GM20000 (cell line): Measurements from ENCODE around the gene ETV2.

ENCODE experiments used
- DNase-seq: peaks from one replicate; pipeline ENCODE4 v3.0.0; 2012; ENCODE audit warnings: low spot score
- TF ChIP-seq, protein P1 (sequence below): IDR thresholded peaks from 2 replicates; pipeline ENCODE4 v1.5.1; 2012; ENCODE audit warnings: mild to moderate bottlenecking, control low read depth; ENCODE audit errors: extremely low read depth, missing control alignments

ETV2 gene

DNA sequence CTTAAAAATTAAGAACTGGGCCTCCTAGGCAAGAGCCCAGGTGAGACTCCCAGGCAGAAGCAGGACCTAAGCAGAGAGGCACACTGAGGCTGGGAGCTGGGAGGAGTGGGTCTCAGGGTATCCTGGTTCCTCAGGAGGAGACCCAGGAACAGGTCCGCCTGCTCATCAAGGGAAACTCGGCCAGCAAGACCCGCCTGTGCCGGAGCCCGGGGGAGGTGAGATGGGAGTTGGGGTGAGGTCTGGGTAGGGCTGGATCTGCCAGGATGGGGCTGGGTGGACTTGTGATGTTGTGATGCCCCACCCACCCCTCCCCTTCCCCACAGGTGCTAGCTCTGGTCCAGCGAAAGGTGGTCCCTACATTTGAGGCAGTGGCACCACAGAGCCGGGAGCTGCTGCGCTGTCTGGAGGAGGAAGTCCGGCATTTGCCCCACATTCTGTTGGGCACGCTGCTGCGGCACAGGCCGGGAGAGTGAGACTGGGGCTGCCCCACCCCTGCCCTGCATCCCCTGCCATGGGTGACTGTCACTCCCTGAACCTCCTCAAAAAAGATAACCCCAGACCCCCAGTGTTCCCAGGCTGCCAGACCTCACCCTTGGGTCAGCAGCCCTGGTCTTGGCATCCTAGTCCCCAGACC lies 22.1 kb upstream of the ETV2 start:
- TF ChIP-seq, protein P1, sequence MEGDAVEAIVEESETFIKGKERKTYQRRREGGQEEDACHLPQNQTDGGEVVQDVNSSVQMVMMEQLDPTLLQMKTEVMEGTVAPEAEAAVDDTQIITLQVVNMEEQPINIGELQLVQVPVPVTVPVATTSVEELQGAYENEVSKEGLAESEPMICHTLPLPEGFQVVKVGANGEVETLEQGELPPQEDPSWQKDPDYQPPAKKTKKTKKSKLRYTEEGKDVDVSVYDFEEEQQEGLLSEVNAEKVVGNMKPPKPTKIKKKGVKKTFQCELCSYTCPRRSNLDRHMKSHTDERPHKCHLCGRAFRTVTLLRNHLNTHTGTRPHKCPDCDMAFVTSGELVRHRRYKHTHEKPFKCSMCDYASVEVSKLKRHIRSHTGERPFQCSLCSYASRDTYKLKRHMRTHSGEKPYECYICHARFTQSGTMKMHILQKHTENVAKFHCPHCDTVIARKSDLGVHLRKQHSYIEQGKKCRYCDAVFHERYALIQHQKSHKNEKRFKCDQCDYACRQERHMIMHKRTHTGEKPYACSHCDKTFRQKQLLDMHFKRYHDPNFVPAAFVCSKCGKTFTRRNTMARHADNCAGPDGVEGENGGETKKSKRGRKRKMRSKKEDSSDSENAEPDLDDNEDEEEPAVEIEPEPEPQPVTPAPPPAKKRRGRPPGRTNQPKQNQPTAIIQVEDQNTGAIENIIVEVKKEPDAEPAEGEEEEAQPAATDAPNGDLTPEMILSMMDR: no peak
- DNase-seq: no peak

DNA sequence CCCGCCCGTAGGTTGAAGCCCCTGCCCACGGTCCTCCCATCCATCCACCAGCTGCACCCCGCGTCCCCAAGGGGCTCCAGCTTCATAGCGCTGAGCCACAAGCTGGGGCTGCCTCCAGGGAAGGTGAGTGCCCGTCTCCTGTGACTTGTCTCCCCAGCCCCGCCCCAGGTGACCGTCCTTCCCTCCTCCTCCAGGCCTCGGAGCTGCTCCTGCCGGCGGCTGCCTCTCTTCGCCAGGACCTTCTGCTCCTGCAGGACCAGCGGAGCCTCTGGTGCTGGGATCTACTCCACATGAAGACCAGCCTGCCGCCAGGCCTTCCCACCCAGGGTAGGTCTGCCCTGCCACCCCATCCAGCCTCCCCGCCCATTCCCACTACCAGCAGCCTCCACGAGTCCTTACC lies 21.5 kb upstream of the ETV2 start:
- TF ChIP-seq, protein P1: no peak
- no peak for DNase-seq

DNA sequence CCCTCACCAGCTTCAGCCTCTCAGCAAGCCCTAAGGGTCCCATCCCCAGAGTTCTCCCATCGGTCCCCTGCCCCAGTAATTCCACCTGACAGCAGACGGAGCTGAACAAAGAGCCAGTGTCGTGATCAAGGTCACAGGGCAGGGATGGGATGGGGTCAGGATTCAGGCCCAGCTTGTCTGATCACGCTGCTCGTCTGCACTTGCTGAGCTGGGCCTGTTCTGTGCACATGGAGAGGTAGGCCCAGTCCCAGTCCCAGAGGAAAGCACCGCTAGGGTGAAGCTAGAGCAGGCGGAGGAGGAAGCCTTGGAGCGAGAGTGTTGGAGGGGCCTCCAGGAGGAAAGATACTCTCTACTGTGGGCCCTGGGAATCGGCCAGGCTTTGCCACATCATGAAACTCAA lies 19.8 kb upstream of the ETV2 start:
- no peak for DNase-seq
- TF ChIP-seq, protein P1: no peak

DNA sequence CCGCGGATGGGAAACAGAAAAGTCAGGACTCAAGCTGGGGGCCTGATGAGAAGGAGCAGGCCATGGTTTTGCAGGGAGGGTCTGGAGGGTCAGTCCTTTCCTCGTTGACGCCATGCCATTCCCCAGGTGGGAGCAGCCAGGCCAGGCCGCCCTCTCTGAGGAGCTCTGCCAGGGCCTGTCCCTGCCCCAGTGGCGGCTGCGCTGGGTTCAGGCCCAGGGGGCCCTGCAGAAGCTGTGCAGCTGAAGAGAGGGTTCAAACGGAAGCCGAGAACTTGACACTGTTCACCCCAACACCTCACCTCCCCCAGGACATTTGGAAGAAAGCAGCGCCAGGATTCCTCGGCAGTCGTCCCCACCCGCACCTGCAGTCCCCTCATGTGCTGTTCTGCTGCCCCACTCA lies 18.8 kb upstream of the ETV2 start:
- no peak for DNase-seq
- TF ChIP-seq, protein P1: no peak

DNA sequence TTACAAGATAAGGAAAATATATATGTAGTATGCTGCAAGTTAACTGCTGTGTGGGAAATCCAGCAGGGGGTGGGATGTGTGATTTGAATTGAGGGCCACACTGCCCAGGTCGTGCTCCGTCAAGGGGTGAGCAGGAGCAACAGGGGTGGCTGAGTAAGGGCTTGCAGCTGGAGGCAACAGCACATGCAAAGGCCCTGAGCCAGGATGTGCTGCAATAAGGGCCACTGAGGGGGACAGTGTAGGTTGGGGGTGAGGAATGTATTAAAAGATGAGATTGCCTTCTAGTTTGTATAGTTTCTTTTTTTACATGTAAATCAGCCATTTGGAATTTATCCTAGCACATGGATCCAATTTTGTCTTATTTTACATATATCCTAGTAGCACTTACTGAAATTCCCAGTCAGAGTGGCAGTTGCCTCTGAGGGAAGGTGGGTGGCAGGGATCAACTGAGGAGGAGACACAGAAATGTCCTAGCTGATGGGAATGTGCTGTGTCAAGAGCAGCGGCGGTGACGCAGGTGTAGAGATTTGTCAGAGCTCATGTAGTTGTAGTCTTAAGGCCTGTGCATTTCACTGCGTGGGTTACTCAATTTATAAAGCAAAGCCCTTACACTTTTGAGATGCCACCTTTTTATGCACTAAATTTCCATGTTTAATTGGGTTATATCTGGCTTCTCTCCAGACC lies 18.1 kb upstream of the ETV2 start:
- TF ChIP-seq, protein P1: no peak
- no peak for DNase-seq

DNA sequence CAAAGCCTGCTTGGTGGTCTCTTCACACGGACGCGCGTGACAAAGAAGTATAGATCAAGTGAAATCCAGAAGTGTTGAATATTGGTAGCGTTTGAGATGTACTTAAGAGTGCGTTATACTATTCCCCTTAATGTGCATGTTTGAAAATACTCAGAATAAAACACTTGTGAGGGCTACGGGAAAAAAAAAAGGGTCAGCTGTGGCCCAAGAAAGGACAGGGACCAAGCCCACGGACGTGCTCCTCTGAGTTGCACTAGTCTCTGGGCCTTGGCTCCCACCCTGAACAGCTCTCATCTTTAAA lies 13.3 kb upstream of the ETV2 start:
- TF ChIP-seq, protein P1: no peak
- DNase-seq: no peak

DNA sequence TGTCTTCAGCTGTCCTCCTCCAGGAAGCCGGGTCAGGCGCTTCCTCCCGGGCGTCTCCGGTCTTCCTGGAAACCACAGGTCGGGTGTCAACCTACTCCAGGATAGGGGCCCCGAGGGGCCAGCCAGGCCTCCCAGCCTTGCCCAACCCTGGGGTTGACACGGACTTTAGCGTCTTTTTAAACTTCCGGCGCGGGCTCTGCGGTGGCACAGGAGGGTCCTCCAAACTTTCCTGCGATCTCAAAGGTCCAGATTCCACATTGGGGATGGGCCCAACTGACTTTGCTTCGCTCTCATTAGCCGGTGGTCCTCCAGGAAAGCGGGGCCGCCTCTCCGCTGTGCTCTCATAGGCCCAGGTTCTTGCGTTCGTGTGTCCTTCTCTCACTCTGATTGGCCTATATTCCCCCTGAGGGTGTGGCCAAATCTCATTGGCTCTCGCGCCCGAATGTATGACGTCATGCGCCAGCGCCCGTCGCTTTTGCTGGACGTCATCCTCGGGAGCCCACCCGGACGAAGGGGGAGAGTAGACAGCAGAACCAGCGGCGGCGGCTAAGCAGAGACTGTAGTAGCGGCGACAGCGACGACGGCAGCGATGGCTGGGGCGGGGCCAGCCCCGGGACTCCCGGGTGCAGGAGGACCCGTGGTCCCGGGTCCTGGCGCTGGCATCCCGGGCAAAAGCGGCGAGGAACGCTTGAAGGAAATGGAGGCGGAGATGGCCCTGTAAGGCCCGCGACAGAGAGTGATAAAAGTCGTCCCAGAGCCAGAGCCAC lies 12.8 kb upstream of the ETV2 start, which contains the start of gene RBM42:
Gene RBM42, plus strand, starts transcription at position 472 of the 767 bp plus-strand sequence. Its CDS starts 118 bp downstream, at position 590.
- peak; percentile 99 for DNase-seq
- TF ChIP-seq, protein P1: no peak
